ENCODE measurements around the gene PRR3. TPM values are rescaled to one million over a fixed set of nuclear protein-coding genes. Genes with fewer than 3 reads are reported as not detected.

PRR3 gene
- total RNA-seq, 1 donor from 2014 or later: 13.7 TPM

GRCh38 chr6:30570740-30571074 lies 13.6 kb downstream of the PRR3 start:
- H3K4me1 ChIP-seq: peaks cover 9% of the 10 kb centered on the region
- H3K79me2 ChIP-seq (ENCODE audit: low read depth): peaks cover 44% of the 10 kb centered on the region
- peak overlapping the region; percentile 96 for H3K4me2 ChIP-seq
- H2AFZ ChIP-seq (replicated peaks): peak overlapping the region; percentile 77
- H3K27ac ChIP-seq: no peak overlapping the region
- no peaks in the 10 kb centered on the region for H3K9me3 Mint-ChIP-seq
- DNase-seq (ENCODE audit: low spot score): peak; percentile 11
- peak overlapping the region; percentile 75 for H3K4me3 ChIP-seq
- TF ChIP-seq EZH2 (IDR thresholded peaks at IDR 0.05) (no peak), EZH2phosphoT487 (IDR thresholded peaks at IDR 0.05) (no peak)
- TF ChIP-seq, protein P1, sequence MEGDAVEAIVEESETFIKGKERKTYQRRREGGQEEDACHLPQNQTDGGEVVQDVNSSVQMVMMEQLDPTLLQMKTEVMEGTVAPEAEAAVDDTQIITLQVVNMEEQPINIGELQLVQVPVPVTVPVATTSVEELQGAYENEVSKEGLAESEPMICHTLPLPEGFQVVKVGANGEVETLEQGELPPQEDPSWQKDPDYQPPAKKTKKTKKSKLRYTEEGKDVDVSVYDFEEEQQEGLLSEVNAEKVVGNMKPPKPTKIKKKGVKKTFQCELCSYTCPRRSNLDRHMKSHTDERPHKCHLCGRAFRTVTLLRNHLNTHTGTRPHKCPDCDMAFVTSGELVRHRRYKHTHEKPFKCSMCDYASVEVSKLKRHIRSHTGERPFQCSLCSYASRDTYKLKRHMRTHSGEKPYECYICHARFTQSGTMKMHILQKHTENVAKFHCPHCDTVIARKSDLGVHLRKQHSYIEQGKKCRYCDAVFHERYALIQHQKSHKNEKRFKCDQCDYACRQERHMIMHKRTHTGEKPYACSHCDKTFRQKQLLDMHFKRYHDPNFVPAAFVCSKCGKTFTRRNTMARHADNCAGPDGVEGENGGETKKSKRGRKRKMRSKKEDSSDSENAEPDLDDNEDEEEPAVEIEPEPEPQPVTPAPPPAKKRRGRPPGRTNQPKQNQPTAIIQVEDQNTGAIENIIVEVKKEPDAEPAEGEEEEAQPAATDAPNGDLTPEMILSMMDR (IDR thresholded peaks at IDR 0.05): no peak
- no peak overlapping the region for H3K9ac ChIP-seq
- H3K4me3 Mint-ChIP-seq: peak overlapping the region; percentile 99
- H3K27ac Mint-ChIP-seq: no peak overlapping the region
- H3K4me1 Mint-ChIP-seq: peaks cover 21% of the 10 kb centered on the region
- H4K20me1 ChIP-seq (ENCODE audit: low read depth): peaks cover 45% of the 10 kb centered on the region
- peaks cover 15% of the 10 kb centered on the region for H3K27me3 ChIP-seq
- no peaks in the 10 kb centered on the region for H3K36me3 Mint-ChIP-seq
- peaks cover 3% of the 10 kb centered on the region for H3K27me3 Mint-ChIP-seq (ENCODE audit: insufficient read depth, low read depth)
- no peaks in the 10 kb centered on the region for H3K9me3 ChIP-seq (ENCODE audit: low read depth)
- peaks cover 3% of the 10 kb centered on the region for H3F3A ChIP-seq (ENCODE audit: low read depth)
- H3K36me3 ChIP-seq: no peaks in the 10 kb centered on the region

DNA sequence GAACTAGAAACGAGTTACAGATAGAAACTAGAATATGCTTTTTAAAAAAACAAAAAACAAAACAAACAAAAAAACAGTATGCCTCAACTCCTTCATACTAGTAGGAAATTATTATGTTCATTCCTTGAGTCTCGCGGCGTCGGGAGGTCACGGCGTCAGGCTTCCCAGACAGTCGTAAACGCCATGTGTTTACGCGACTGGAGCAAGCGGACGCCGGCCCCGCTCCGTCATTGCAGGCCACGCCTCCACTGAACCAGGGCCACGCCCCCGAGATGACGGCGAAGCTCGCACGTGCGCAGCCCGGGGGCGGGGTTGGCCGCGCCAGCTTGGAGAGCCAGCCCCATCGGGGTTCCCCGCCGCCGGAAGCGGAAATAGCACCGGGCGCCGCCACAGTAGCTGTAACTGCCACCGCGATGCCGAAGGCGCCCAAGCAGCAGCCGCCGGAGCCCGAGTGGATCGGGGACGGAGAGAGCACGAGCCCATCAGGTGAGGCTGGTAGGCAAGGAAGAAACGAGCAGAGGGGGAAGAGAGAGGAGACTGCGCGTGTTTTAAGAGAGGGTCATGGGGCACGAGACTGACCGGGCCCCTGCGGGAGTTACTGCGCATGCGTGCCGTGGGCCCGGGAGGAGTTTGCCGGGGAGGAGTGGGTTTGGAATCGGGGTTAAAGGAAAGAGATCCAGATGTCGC lies 14.1 kb downstream of the PRR3 start, which contains the start of gene ABCF1:
ABCF1 (plus strand) TSS at position 368 of the 687 bp plus-strand sequence; CDS start at position 414, 46 bp downstream.
- Histone ChIP-seq H3F3A (ENCODE audit: low read depth) (no peaks in the 10 kb centered on the region), H3K9me3 (ENCODE audit: low read depth) (no peaks in the 10 kb centered on the region), H3K4me2 (peak within 1 kb of the TSS; percentile 96), H3K27ac (no peak within 1 kb of the TSS), H3K27me3 (peaks cover 15% of the 10 kb centered on the region), H3K4me1 (peaks cover 9% of the 10 kb centered on the region), H3K9ac (peak within 1 kb of the TSS; percentile 59), H4K20me1 (ENCODE audit: low read depth) (peaks cover 47% of the 10 kb centered on the region), H3K79me2 (ENCODE audit: low read depth) (peaks cover 49% of the 10 kb centered on the region), H3K4me3 (peak within 1 kb of the TSS; percentile 75), H3K36me3 (no peaks in the 10 kb centered on the region), H2AFZ (replicated peaks) (peak within 1 kb of the TSS; percentile 78)
- DNase-seq (ENCODE audit: low spot score): peak; percentile 99
- TF ChIP-seq EZH2phosphoT487 (IDR thresholded peaks at IDR 0.05) (no peak), EZH2 (IDR thresholded peaks at IDR 0.05) (no peak)
- TF ChIP-seq, protein P1 (IDR thresholded peaks at IDR 0.05): no peak
- Mint-ChIP-seq H3K27ac (peak within 1 kb of the TSS; percentile 94), H3K4me1 (peaks cover 21% of the 10 kb centered on the region), H3K27me3 (ENCODE audit: insufficient read depth, low read depth) (peaks cover 3% of the 10 kb centered on the region), H3K36me3 (no peaks in the 10 kb centered on the region), H3K9me3 (no peaks in the 10 kb centered on the region), H3K4me3 (peak within 1 kb of the TSS; percentile 99)

GRCh38 chr6:30571762-30572082 lies 14.6 kb downstream of the PRR3 start:
- peaks cover 9% of the 10 kb centered on the region for H3K4me1 ChIP-seq
- peaks cover 3% of the 10 kb centered on the region for H3K36me3 Mint-ChIP-seq
- no peaks in the 10 kb centered on the region for H3K36me3 ChIP-seq
- H3K9ac ChIP-seq: peak overlapping the region; percentile 59
- H3K9me3 ChIP-seq (ENCODE audit: low read depth): no peaks in the 10 kb centered on the region
- TF ChIP-seq EZH2phosphoT487 (IDR thresholded peaks at IDR 0.05) (no peak), EZH2 (IDR thresholded peaks at IDR 0.05) (no peak)
- TF ChIP-seq, protein P1 (IDR thresholded peaks at IDR 0.05): no peak
- peak overlapping the region; percentile 94 for H3K27ac Mint-ChIP-seq
- H2AFZ ChIP-seq (replicated peaks): peak overlapping the region; percentile 78
- peak overlapping the region; percentile 96 for H3K4me2 ChIP-seq
- H3K4me1 Mint-ChIP-seq: peaks cover 21% of the 10 kb centered on the region
- H3K27ac ChIP-seq: no peak overlapping the region
- peaks cover 52% of the 10 kb centered on the region for H4K20me1 ChIP-seq (ENCODE audit: low read depth)
- no peaks in the 10 kb centered on the region for H3K9me3 Mint-ChIP-seq
- H3F3A ChIP-seq (ENCODE audit: low read depth): no peaks in the 10 kb centered on the region
- H3K27me3 Mint-ChIP-seq (ENCODE audit: insufficient read depth, low read depth): peaks cover 5% of the 10 kb centered on the region
- H3K4me3 Mint-ChIP-seq: peak overlapping the region; percentile 99
- peaks cover 15% of the 10 kb centered on the region for H3K27me3 ChIP-seq
- peaks cover 54% of the 10 kb centered on the region for H3K79me2 ChIP-seq (ENCODE audit: low read depth)
- DNase-seq (ENCODE audit: low spot score): no peak
- H3K4me3 ChIP-seq: peak overlapping the region; percentile 75

All from neural progenitor cell (in vitro differentiated cells).